ENCODE results near the gene REN.

DNA sequence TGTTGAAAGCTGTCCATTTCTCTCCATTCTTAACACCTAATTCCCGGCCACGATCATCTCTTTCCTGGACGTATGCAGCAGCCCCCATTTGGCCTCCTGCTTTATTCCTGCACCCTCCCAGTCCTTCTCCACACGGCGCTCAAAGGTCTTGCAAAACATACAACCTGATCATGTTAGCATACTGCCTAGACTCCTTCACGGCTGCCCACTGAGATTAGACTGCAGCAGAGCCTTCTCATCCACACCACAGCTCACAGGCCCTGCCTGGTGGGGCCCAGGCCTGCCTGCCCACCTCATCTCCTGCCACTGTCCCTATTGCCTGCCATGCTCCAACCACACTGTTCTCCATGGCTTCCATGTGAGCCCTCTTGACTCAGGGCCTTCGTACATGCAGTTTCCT lies 44.9 kb upstream of the REN start:
- no peak for TF ChIP-seq KDM5A (IDR thresholded peaks at IDR 0.05; ENCODE audit: low read length)
- TF ChIP-seq, protein P1, sequence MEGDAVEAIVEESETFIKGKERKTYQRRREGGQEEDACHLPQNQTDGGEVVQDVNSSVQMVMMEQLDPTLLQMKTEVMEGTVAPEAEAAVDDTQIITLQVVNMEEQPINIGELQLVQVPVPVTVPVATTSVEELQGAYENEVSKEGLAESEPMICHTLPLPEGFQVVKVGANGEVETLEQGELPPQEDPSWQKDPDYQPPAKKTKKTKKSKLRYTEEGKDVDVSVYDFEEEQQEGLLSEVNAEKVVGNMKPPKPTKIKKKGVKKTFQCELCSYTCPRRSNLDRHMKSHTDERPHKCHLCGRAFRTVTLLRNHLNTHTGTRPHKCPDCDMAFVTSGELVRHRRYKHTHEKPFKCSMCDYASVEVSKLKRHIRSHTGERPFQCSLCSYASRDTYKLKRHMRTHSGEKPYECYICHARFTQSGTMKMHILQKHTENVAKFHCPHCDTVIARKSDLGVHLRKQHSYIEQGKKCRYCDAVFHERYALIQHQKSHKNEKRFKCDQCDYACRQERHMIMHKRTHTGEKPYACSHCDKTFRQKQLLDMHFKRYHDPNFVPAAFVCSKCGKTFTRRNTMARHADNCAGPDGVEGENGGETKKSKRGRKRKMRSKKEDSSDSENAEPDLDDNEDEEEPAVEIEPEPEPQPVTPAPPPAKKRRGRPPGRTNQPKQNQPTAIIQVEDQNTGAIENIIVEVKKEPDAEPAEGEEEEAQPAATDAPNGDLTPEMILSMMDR (IDR thresholded peaks at IDR 0.05; ENCODE audit: control extremely low read depth in 1 of 3, insufficient read depth in 1 of 3, low read depth in 1 of 3, low read length in 3 of 3): no peak
- no peak for TF ChIP-seq MAFK (IDR thresholded peaks at IDR 0.05; ENCODE audit: low read depth, low read length)
- TF ChIP-seq POLR2AphosphoS5 (IDR thresholded peaks at IDR 0.05; ENCODE audit: low read depth, low read length): no peak
- TF ChIP-seq CBX5 (IDR thresholded peaks at IDR 0.05; ENCODE audit: low read depth, low read length): no peak
- TF ChIP-seq, protein P2, sequence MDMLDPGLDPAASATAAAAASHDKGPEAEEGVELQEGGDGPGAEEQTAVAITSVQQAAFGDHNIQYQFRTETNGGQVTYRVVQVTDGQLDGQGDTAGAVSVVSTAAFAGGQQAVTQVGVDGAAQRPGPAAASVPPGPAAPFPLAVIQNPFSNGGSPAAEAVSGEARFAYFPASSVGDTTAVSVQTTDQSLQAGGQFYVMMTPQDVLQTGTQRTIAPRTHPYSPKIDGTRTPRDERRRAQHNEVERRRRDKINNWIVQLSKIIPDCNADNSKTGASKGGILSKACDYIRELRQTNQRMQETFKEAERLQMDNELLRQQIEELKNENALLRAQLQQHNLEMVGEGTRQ (IDR thresholded peaks at IDR 0.05; ENCODE audit: low read length): no peak
- TF ChIP-seq CHD1 (IDR thresholded peaks at IDR 0.05; ENCODE audit: low read depth, low read length): no peak
- TF ChIP-seq PHF8 (conservative IDR thresholded peaks at IDR 0.05; ENCODE audit: low read depth, low read length): no peak
- no peak for TF ChIP-seq TEAD4 (IDR thresholded peaks at IDR 0.05; ENCODE audit: low read depth, low read length)
- no peak for TF ChIP-seq EP300 (IDR thresholded peaks at IDR 0.05; ENCODE audit: borderline replicate concordance in 1 of 2, low read depth in 2 of 2, low read length in 2 of 2)
- no peak for TF ChIP-seq YY1 (IDR thresholded peaks at IDR 0.05; ENCODE audit: low read depth, low read length)
